HCT116 (cell line): ENCODE results near the gene PIK3IP1.

Source experiments
- CEBPB ChIP-seq: IDR thresholded peaks from 2 replicates; pipeline ENCODE4 v1.6.1; 2012; ENCODE audit warnings: low read depth
- EZH2 ChIP-seq: fragments of 200-600 bp; sonication (generic); IDR thresholded peaks from 2 replicates; pipeline ENCODE4 v1.6.1; 2017; ENCODE audit warnings: antibody characterized with exemption, mixed run types
- POLR2A ChIP-seq: IDR thresholded peaks from 2 replicates; pipeline ENCODE4 v1.7.0; 2011; ENCODE audit warnings: borderline replicate concordance; ENCODE audit not compliant: insufficient read depth, insufficient read length; ENCODE audit errors: extremely low read depth
- POLR2AphosphoS5 ChIP-seq: IDR thresholded peaks from 2 replicates; pipeline ENCODE4 v1.6.1; 2011; ENCODE audit warnings: mild to moderate bottlenecking, low read depth, low read length, moderate library complexity
- RAD21 ChIP-seq: IDR thresholded peaks from 2 replicates; pipeline ENCODE4 v1.6.1; 2012; ENCODE audit warnings: low read depth, mild to moderate bottlenecking
- SIN3A ChIP-seq: IDR thresholded peaks from 2 replicates; pipeline ENCODE4 v1.6.1; 2012; ENCODE audit warnings: low read depth
- SRF ChIP-seq: IDR thresholded peaks from 2 replicates; pipeline ENCODE4 v1.6.1; 2012; ENCODE audit warnings: low read depth
- YY1 ChIP-seq: IDR thresholded peaks from 2 replicates; pipeline ENCODE4 v1.6.1; 2011; ENCODE audit warnings: low read length, low read depth, moderate library complexity, mild to moderate bottlenecking; ENCODE audit not compliant: insufficient replicate concordance; ENCODE audit errors: extremely low read depth
- ZNF274 ChIP-seq: fragments of 200-500 bp; sonication (Bioruptor generic); IDR thresholded peaks from 2 replicates; pipeline ENCODE4 v1.6.1; 2014; ENCODE audit warnings: mild to moderate bottlenecking, low read depth, low read length, inconsistent platforms
- TF ChIP-seq, protein P1 (sequence below), 3 experiments: fragments of 200-600 bp in 1 of 3; sonication (generic) in 1 of 3; IDR thresholded peaks in 2 of 3; conservative IDR thresholded peaks in 1 of 3; 2 replicates each; pipeline ENCODE4 v1.5.1; 2012 to 2017; ENCODE audit warnings: low read depth in 2 of 3, low read length in 2 of 3, antibody characterized with exemption in 1 of 3, borderline replicate concordance in 1 of 3, control low read depth in 1 of 3, mild to moderate bottlenecking in 1 of 3, mixed read lengths in 1 of 3, mixed run types in 1 of 3, moderate library complexity in 1 of 3; ENCODE audit not compliant: insufficient read depth in 1 of 3
- TF ChIP-seq, protein P2 (sequence below): IDR thresholded peaks from 2 replicates; pipeline ENCODE4 v1.6.1; 2012; ENCODE audit warnings: low read depth
- TF ChIP-seq, protein P3 (sequence below): IDR thresholded peaks from 2 replicates; pipeline ENCODE4 v1.6.1; 2012

DNA sequence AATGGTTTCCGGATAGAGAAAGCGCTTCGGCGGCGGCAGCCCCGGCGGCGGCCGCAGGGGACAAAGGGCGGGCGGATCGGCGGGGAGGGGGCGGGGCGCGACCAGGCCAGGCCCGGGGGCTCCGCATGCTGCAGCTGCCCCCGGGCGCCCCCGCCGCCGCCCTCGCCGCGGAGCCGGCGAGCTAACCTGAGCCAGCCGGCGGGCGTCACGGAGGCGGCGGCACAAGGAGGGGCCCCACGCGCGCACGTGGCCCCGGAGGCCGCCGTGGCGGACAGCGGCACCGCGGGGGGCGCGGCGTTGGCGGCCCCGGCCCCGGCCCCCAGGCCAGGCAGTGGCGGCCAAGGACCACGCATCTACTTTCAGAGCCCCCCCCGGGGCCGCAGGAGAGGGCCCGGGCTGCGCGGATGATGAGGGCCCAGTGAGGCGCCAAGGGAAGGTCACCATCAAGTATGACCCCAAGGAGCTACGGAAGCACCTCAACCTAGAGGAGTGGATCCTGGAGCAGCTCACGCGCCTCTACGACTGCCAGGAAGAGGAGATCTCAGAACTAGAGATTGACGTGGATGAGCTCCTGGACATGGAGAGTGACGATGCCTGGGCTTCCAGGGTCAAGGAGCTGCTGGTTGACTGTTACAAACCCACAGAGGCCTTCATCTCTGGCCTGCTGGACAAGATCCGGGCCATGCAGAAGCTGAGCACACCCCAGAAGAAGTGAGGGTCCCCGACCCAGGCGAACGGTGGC lies 15.7 kb downstream of the PIK3IP1 start:
- TF ChIP-seq, protein P1, sequence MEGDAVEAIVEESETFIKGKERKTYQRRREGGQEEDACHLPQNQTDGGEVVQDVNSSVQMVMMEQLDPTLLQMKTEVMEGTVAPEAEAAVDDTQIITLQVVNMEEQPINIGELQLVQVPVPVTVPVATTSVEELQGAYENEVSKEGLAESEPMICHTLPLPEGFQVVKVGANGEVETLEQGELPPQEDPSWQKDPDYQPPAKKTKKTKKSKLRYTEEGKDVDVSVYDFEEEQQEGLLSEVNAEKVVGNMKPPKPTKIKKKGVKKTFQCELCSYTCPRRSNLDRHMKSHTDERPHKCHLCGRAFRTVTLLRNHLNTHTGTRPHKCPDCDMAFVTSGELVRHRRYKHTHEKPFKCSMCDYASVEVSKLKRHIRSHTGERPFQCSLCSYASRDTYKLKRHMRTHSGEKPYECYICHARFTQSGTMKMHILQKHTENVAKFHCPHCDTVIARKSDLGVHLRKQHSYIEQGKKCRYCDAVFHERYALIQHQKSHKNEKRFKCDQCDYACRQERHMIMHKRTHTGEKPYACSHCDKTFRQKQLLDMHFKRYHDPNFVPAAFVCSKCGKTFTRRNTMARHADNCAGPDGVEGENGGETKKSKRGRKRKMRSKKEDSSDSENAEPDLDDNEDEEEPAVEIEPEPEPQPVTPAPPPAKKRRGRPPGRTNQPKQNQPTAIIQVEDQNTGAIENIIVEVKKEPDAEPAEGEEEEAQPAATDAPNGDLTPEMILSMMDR (IDR thresholded peaks at IDR 0.05 in 2 of 3, conservative IDR thresholded peaks at IDR 0.05 in 1 of 3; ENCODE audit: borderline replicate concordance in 1 of 3, insufficient read depth in 1 of 3, low read depth in 2 of 3, low read length in 2 of 3) = no peak
- TF ChIP-seq POLR2A (no peak), CEBPB (no peak), POLR2AphosphoS5 (no peak), EZH2 (no peak), ZNF274 (no peak), SRF (no peak), YY1 (no peak), SIN3A (no peak), RAD21 (no peak)
- TF ChIP-seq, protein P2, sequence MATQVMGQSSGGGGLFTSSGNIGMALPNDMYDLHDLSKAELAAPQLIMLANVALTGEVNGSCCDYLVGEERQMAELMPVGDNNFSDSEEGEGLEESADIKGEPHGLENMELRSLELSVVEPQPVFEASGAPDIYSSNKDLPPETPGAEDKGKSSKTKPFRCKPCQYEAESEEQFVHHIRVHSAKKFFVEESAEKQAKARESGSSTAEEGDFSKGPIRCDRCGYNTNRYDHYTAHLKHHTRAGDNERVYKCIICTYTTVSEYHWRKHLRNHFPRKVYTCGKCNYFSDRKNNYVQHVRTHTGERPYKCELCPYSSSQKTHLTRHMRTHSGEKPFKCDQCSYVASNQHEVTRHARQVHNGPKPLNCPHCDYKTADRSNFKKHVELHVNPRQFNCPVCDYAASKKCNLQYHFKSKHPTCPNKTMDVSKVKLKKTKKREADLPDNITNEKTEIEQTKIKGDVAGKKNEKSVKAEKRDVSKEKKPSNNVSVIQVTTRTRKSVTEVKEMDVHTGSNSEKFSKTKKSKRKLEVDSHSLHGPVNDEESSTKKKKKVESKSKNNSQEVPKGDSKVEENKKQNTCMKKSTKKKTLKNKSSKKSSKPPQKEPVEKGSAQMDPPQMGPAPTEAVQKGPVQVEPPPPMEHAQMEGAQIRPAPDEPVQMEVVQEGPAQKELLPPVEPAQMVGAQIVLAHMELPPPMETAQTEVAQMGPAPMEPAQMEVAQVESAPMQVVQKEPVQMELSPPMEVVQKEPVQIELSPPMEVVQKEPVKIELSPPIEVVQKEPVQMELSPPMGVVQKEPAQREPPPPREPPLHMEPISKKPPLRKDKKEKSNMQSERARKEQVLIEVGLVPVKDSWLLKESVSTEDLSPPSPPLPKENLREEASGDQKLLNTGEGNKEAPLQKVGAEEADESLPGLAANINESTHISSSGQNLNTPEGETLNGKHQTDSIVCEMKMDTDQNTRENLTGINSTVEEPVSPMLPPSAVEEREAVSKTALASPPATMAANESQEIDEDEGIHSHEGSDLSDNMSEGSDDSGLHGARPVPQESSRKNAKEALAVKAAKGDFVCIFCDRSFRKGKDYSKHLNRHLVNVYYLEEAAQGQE = no peak
- TF ChIP-seq, protein P3, sequence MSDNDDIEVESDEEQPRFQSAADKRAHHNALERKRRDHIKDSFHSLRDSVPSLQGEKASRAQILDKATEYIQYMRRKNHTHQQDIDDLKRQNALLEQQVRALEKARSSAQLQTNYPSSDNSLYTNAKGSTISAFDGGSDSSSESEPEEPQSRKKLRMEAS = no peak
